ENCODE measurements around the gene HIC1. TPM values are rescaled to one million over a fixed set of nuclear protein-coding genes. Genes with fewer than 3 reads are reported as not detected.

Gene HIC1
- polyA plus RNA-seq, 1 donor (not counting 4 experiments of a cell fraction or from before 2014, with no cell fraction given), result 0.64 TPM

GRCh38 chr17:2022647-2023240, 32.2 kb upstream of the HIC1 start:
- dilution Hi-C loops (cut with MboI; ENCODE audit: extremely low pct_ligation_motif_present, low sequenced_read_pairs), result no loop called here

DNA sequence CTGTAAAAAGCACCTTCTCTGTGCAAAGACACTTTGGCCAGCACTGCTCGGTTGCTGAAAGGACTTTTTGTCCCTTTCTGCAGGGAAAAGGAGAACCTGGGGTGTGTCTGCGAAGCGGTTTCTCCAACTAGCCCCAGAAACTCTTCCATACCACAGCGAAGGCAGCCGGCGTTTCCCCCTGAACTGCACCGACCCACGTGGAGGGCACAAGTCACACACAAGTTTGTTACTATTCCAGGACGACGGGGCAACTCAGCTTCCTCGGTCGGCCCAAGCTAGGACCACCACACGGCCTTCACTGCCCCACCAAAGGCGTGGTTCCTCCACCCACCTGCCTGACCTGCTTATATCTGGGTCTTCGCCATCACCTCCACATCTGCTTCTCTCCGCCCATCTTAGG, 31.6 kb upstream of the HIC1 start:
- no peaks in the 10 kb centered on the region for H4K20me1 ChIP-seq (ENCODE audit: control insufficient read depth, extremely low read depth, insufficient read depth, low read length)
- no peaks in the 10 kb centered on the region for H3K9me3 ChIP-seq (ENCODE audit: control insufficient read depth, low read depth, low read length)
- TF ChIP-seq EZH2 (IDR thresholded peaks at IDR 0.05; ENCODE audit: low read length), result no peak
- TF ChIP-seq, protein P1, sequence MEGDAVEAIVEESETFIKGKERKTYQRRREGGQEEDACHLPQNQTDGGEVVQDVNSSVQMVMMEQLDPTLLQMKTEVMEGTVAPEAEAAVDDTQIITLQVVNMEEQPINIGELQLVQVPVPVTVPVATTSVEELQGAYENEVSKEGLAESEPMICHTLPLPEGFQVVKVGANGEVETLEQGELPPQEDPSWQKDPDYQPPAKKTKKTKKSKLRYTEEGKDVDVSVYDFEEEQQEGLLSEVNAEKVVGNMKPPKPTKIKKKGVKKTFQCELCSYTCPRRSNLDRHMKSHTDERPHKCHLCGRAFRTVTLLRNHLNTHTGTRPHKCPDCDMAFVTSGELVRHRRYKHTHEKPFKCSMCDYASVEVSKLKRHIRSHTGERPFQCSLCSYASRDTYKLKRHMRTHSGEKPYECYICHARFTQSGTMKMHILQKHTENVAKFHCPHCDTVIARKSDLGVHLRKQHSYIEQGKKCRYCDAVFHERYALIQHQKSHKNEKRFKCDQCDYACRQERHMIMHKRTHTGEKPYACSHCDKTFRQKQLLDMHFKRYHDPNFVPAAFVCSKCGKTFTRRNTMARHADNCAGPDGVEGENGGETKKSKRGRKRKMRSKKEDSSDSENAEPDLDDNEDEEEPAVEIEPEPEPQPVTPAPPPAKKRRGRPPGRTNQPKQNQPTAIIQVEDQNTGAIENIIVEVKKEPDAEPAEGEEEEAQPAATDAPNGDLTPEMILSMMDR (optimal IDR thresholded peaks at IDR 0.05 in 1 of 3, IDR thresholded peaks at IDR 0.05 in 1 of 3, conservative IDR thresholded peaks at IDR 0.05 in 1 of 3; ENCODE audit: extremely low read depth in 1 of 3, insufficient read depth in 2 of 3, low read length in 3 of 3), result no peak
- H3K27ac ChIP-seq (ENCODE audit: control insufficient read depth, insufficient read depth, low read length), result no peak overlapping the region
- peaks cover 8% of the 10 kb centered on the region for H3K27me3 ChIP-seq (ENCODE audit: control insufficient read depth, extremely low read depth, insufficient read depth, low read length)
- dilution Hi-C loops (cut with MboI; ENCODE audit: extremely low pct_ligation_motif_present, low sequenced_read_pairs), result no loop called here
- no peak for DNase-seq (ENCODE audit: low read depth, low spot score)
- H3K4me3 ChIP-seq (ENCODE audit: control insufficient read depth in 2 of 3, extremely low read depth in 1 of 3, insufficient read depth in 2 of 3, low read depth in 1 of 3, low read length in 3 of 3), result no peak overlapping the region
- no peaks in the 10 kb centered on the region for H3K79me2 ChIP-seq (ENCODE audit: control insufficient read depth, insufficient read depth, low read length)
- H3K4me2 ChIP-seq (ENCODE audit: control insufficient read depth, extremely low read depth, insufficient read depth, low read depth, low read length), result no peak overlapping the region
- no peaks in the 10 kb centered on the region for H3K9me1 ChIP-seq (ENCODE audit: control insufficient read depth, extremely low read depth, insufficient read depth, low read length)
- H2AFZ ChIP-seq (ENCODE audit: control insufficient read depth, low read length), result no peak overlapping the region
- FAIRE-seq, result no peak
- peaks cover 3% of the 10 kb centered on the region for H3K4me1 ChIP-seq (ENCODE audit: control insufficient read depth, extremely low read depth, insufficient read depth, low read length)
- no peak overlapping the region for H3K9ac ChIP-seq (ENCODE audit: control insufficient read depth, extremely low read depth, insufficient read depth, low read length)
- no peaks in the 10 kb centered on the region for H3K36me3 ChIP-seq (ENCODE audit: control insufficient read depth in 2 of 2, extremely low read depth in 1 of 2, insufficient read depth in 2 of 2, low read length in 2 of 2)

More at GRCh38 chr17:2022647-2023240, 32.2 kb upstream of the HIC1 start:
- Histone ChIP-seq H4K20me1 (ENCODE audit: control insufficient read depth, extremely low read depth, insufficient read depth, low read length) (no peaks in the 10 kb centered on the region), H3K27me3 (ENCODE audit: control insufficient read depth, extremely low read depth, insufficient read depth, low read length) (peaks cover 8% of the 10 kb centered on the region), H3K9me3 (ENCODE audit: control insufficient read depth, low read depth, low read length) (no peaks in the 10 kb centered on the region), H3K79me2 (ENCODE audit: control insufficient read depth, insufficient read depth, low read length) (no peaks in the 10 kb centered on the region), H3K4me3 (ENCODE audit: control insufficient read depth in 2 of 3, extremely low read depth in 1 of 3, insufficient read depth in 2 of 3, low read depth in 1 of 3, low read length in 3 of 3) (no peak overlapping the region), H3K4me2 (ENCODE audit: control insufficient read depth, extremely low read depth, insufficient read depth, low read depth, low read length) (no peak overlapping the region), H3K9me1 (ENCODE audit: control insufficient read depth, extremely low read depth, insufficient read depth, low read length) (no peaks in the 10 kb centered on the region), H3K27ac (ENCODE audit: control insufficient read depth, insufficient read depth, low read length) (no peak overlapping the region), H3K9ac (ENCODE audit: control insufficient read depth, extremely low read depth, insufficient read depth, low read length) (no peak overlapping the region), H3K4me1 (ENCODE audit: control insufficient read depth, extremely low read depth, insufficient read depth, low read length) (peaks cover 3% of the 10 kb centered on the region), H3K36me3 (ENCODE audit: control insufficient read depth in 2 of 2, extremely low read depth in 1 of 2, insufficient read depth in 2 of 2, low read length in 2 of 2) (no peaks in the 10 kb centered on the region), H2AFZ (ENCODE audit: control insufficient read depth, low read length) (no peak overlapping the region)
- FAIRE-seq (no peak), DNase-seq (ENCODE audit: low read depth, low spot score) (no peak)
- TF ChIP-seq, protein P1 (optimal IDR thresholded peaks at IDR 0.05 in 1 of 3, IDR thresholded peaks at IDR 0.05 in 1 of 3, conservative IDR thresholded peaks at IDR 0.05 in 1 of 3; ENCODE audit: extremely low read depth in 1 of 3, insufficient read depth in 2 of 3, low read length in 3 of 3), result no peak
